Gastrocnemius medialis (tissue), 4 donors: ENCODE results near the gene GSG1L2.

Experiments used
- POLR2A ChIP-seq, 2 donors: fragments of 450-650 bp; IDR thresholded peaks; one replicate each; pipeline ENCODE4 v1.6.1; 2017; ENCODE audit warnings: antibody characterized with exemption in 2 of 2, mild to moderate bottlenecking in 2 of 2, moderate library complexity in 2 of 2
- TF ChIP-seq, protein P1 (sequence below), 5 experiments: fragments of 450-650 bp in 3 of 5; fragments of 200-600 bp in 2 of 5; sonication (generic) in 2 of 5; IDR thresholded peaks in 4 of 5; conservative IDR thresholded peaks in 1 of 5; 1 replicate in 4 of 5; 2 replicates in 1 of 5; pipeline ENCODE4 v1.5.1; 2016 to 2019; ENCODE audit warnings: antibody characterized with exemption in 5 of 5, mild to moderate bottlenecking in 3 of 5, moderate library complexity in 3 of 5

DNA sequence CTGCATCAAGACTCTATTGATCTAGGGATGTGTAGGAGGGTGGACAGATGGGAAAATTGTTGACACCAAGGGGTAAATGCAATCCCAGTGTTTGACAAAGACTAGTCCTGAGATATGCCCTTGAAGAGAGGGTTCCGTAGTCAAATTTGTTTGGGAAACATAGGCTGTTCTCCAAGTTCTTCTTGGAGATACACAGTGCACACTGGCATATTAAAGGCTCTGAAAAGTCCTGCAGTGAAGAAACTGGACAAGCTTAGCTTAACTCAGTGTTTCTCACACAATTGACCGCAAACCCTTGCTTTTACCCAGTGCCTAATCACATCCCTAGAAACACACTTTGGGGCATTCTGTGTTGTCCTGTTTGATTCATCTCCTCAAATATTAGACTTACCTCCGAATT, 41.3 kb downstream of the GSG1L2 start:
- TF ChIP-seq, protein P1, sequence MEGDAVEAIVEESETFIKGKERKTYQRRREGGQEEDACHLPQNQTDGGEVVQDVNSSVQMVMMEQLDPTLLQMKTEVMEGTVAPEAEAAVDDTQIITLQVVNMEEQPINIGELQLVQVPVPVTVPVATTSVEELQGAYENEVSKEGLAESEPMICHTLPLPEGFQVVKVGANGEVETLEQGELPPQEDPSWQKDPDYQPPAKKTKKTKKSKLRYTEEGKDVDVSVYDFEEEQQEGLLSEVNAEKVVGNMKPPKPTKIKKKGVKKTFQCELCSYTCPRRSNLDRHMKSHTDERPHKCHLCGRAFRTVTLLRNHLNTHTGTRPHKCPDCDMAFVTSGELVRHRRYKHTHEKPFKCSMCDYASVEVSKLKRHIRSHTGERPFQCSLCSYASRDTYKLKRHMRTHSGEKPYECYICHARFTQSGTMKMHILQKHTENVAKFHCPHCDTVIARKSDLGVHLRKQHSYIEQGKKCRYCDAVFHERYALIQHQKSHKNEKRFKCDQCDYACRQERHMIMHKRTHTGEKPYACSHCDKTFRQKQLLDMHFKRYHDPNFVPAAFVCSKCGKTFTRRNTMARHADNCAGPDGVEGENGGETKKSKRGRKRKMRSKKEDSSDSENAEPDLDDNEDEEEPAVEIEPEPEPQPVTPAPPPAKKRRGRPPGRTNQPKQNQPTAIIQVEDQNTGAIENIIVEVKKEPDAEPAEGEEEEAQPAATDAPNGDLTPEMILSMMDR (IDR thresholded peaks at IDR 0.05 in 4 of 5, conservative IDR thresholded peaks at IDR 0.05 in 1 of 5): no peak
- TF ChIP-seq POLR2A (IDR thresholded peaks at IDR 0.05): no peak
